Measurements from ENCODE around the gene GLO1. TPM values are rescaled to one million over a fixed set of nuclear protein-coding genes. Genes with fewer than 3 reads are reported as not detected.

The GLO1 gene
- polyA plus RNA-seq: 100 to 1,000 TPM in 2 of 4 donors, 10 to 100 TPM in 2; 71.8 to 313 (median 133) TPM
- long read RNA-seq, donor 1, transcript GLO1-201 (6 exons, 2,012 nt): major isoform, 59 of 70 reads
- long read RNA-seq, donor 1, partial matches to known transcripts: 11 of 70 reads
- long read RNA-seq, donor 1, other reads (novel, unspliced or antisense): 0 of 70 reads
- long read RNA-seq, donor 2, transcript GLO1-201 (6 exons, 2,012 nt): major isoform, 12 of 12 reads
- long read RNA-seq, donor 2, partial matches to known transcripts: 0 of 12 reads
- long read RNA-seq, donor 2, other reads (novel, unspliced or antisense): 0 of 12 reads
- long read RNA-seq, donor 3, transcript GLO1-201 (6 exons, 2,012 nt): major isoform, 23 of 23 reads
- long read RNA-seq, donor 3, partial matches to known transcripts: 0 of 23 reads
- long read RNA-seq, donor 3, other reads (novel, unspliced or antisense): 0 of 23 reads
- long read RNA-seq, donor 4: 0 reads
- long read RNA-seq, donor 5, transcript GLO1-201 (6 exons, 2,012 nt): major isoform, 6 of 6 reads
- long read RNA-seq, donor 5, partial matches to known transcripts: 0 of 6 reads
- long read RNA-seq, donor 5, other reads (novel, unspliced or antisense): 0 of 6 reads
- long read RNA-seq, donor 6, transcript GLO1-201 (6 exons, 2,012 nt): major isoform, 10 of 11 reads
- long read RNA-seq, donor 6, partial matches to known transcripts: 0 of 11 reads
- long read RNA-seq, donor 6, other reads (novel, unspliced or antisense): 0 of 11 reads
- long read RNA-seq, donor 7, transcript GLO1-201 (6 exons, 2,012 nt): major isoform, 66 of 81 reads
- long read RNA-seq, donor 7, partial matches to known transcripts: 14 of 81 reads
- long read RNA-seq, donor 7, other reads (novel, unspliced or antisense): 0 of 81 reads
- long read RNA-seq, donor 8, partial matches to known transcripts: 0 of 3 reads
- long read RNA-seq, donor 8, other reads (novel, unspliced or antisense): 0 of 3 reads
- long read RNA-seq, donor 9, partial matches to known transcripts: 0 of 4 reads
- long read RNA-seq, donor 9, other reads (novel, unspliced or antisense): 0 of 4 reads
- long read RNA-seq, donor 10, transcript GLO1-201 (6 exons, 2,012 nt): major isoform, 30 of 31 reads
- long read RNA-seq, donor 10, partial matches to known transcripts: 0 of 31 reads
- long read RNA-seq, donor 10, other reads (novel, unspliced or antisense): 0 of 31 reads

DNA sequence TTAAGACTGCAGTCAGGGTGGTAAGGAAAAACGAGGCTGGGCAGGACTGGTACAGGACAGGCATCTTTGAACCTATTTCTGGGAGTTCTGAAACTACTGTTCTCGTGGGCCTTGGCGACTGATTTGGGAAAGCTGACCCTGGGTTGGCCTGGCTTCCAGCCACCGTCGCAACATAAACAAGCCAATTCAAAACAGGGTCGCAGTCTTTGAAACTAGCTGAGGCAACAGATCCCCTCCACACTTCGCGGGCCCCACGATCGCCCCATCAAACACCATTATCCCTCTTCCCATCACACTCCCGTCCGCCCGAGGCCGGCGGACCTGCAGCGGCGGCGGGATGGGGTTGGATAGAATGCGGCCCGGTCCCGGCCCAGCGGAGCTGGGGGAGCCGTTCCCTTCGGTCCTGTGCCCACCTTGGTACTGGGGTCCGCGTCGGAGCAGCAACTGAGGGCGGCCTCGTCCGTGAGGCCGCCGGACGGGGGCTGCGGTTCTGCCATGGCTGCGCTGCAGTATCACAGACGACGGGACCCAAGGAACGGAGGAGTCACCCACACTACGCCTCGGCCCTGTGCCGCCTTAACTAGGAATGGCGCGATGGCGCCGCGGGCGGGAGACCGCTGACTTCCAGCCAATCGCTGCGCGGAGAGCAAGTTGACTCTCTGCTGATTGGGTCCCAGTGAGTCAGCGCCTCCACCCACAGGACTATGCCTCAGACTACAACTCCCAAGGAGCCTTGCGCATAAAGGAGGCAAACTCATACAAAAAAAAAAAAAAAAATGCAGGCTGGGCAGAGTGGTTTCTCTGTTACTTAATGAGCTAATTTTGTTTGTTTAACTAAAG, at the start of gene GLO1:
Gene GLO1, minus strand, starts transcription at position 588 of the 840 bp plus-strand sequence. Its CDS starts 91 bp downstream, at position 497.
- H3K4me1 ChIP-seq (ENCODE audit: control insufficient read depth in 3 of 3, insufficient read depth in 2 of 3, low read depth in 1 of 3, low read length in 2 of 3): no peaks in the 10 kb centered on the region
- no peak for FAIRE-seq
- H3K4me3 ChIP-seq (ENCODE audit: low read depth in 1 of 3, low read length in 3 of 3): peak within 1 kb of the TSS; percentile 58 to 73 (median 71)
- no peaks in the 10 kb centered on the region for H3K27me3 ChIP-seq (ENCODE audit: control insufficient read depth in 3 of 3, insufficient read depth in 3 of 3, low read length in 3 of 3)
- peak; percentile 98 to 99 for DNase-seq
- peaks cover 0 to 2% (median 0%) of the 10 kb centered on the region in 3 donors for H3K36me3 ChIP-seq (ENCODE audit: control insufficient read depth in 3 of 3, insufficient read depth in 2 of 3, low read depth in 1 of 3, low read length in 3 of 3)
- WGBS, 3 donors: 0 to 1% (median 0%) methylated on average over 53 of the region's 53 CpGs
- H3K27ac ChIP-seq (ENCODE audit: low read depth in 1 of 3, low read length in 2 of 3): peak within 1 kb of the TSS; percentile 76 to 93 (median 93)
- peaks cover 0 to 18% of the 10 kb centered on the region in 2 donors for H3K9me3 ChIP-seq (ENCODE audit: control insufficient read depth in 2 of 2, insufficient read depth in 1 of 2, low read depth in 1 of 2, low read length in 1 of 2)

DNA sequence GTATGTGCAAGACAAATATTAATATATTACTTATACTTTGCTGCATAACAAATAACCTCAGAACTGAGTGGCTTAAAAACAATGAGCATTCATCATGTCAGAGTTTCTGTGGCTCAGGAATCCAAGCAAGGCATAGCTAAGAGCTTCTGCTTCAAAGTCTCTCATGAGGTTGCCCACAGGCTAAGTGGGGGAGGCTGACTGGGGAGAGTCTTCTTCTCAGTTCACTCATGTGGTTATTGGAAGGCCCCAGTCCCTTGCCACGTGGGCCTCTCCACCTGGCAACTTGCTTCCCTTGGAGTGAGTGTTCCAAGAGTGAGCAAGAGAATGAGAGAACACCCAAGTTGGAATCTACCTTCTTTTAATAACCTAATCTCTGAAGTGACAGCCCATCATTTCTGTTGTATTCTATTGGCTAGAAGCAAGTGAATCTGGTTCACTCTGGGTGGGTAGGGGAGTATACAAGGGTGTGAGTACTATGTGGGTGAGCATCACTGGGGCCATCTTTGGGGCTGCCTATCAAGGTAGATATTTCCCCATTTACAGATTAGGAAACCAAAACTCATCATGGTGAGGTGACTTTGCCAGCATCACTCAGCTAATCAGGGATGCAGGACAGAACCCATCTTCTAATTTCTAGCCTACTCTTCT, 48.1 kb upstream of the GLO1 start:
- H3K27ac ChIP-seq (ENCODE audit: low read depth in 1 of 3, low read length in 2 of 3): no peak overlapping the region
- no peak for FAIRE-seq
- H3K4me3 ChIP-seq (ENCODE audit: low read depth in 1 of 3, low read length in 3 of 3): no peak overlapping the region
- H3K27me3 ChIP-seq (ENCODE audit: control insufficient read depth in 3 of 3, insufficient read depth in 3 of 3, low read length in 3 of 3): no peaks in the 10 kb centered on the region
- H3K36me3 ChIP-seq (ENCODE audit: control insufficient read depth in 3 of 3, insufficient read depth in 2 of 3, low read depth in 1 of 3, low read length in 3 of 3): no peaks in the 10 kb centered on the region
- 51 to 77% (median 63%) methylated on average over 1 of the region's 1 CpG for WGBS, 3 donors
- no peaks in the 10 kb centered on the region for H3K9me3 ChIP-seq (ENCODE audit: control insufficient read depth in 2 of 2, insufficient read depth in 1 of 2, low read depth in 1 of 2, low read length in 1 of 2)
- H3K4me1 ChIP-seq (ENCODE audit: control insufficient read depth in 3 of 3, insufficient read depth in 2 of 3, low read depth in 1 of 3, low read length in 2 of 3): no peaks in the 10 kb centered on the region
- no peak for DNase-seq

DNA sequence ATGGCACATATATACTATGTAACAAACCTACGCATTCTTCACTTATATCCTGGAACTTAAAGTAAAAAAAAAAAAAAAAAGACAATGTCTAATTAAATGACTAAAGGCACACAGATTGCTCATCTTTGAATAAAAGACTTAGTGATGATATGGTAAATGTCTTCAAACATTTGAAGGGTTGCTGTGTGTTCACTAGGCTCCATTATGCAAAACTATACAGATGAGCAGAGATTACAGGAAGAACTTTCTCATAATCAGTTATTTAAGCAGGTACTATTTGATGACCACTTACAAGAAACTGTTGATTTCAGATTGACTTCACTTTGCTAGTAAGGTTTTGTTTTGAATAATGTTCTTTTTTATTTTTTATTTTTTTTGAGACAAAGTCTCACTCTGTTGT, 46.5 kb upstream of the GLO1 start:
- H3K4me3 ChIP-seq (ENCODE audit: low read depth in 1 of 3, low read length in 3 of 3): no peak overlapping the region
- H3K27ac ChIP-seq (ENCODE audit: low read depth in 1 of 3, low read length in 2 of 3): no peak overlapping the region
- no peak for DNase-seq
- no peaks in the 10 kb centered on the region for H3K36me3 ChIP-seq (ENCODE audit: control insufficient read depth in 3 of 3, insufficient read depth in 2 of 3, low read depth in 1 of 3, low read length in 3 of 3)
- H3K9me3 ChIP-seq (ENCODE audit: control insufficient read depth in 2 of 2, insufficient read depth in 1 of 2, low read depth in 1 of 2, low read length in 1 of 2): no peaks in the 10 kb centered on the region
- no peaks in the 10 kb centered on the region for H3K27me3 ChIP-seq (ENCODE audit: control insufficient read depth in 3 of 3, insufficient read depth in 3 of 3, low read length in 3 of 3)
- no peak for FAIRE-seq
- WGBS, 3 donors: 91 to 100% (median 93%) methylated on average over 1 of the region's 1 CpG
- no peaks in the 10 kb centered on the region for H3K4me1 ChIP-seq (ENCODE audit: control insufficient read depth in 3 of 3, insufficient read depth in 2 of 3, low read depth in 1 of 3, low read length in 2 of 3)

DNA sequence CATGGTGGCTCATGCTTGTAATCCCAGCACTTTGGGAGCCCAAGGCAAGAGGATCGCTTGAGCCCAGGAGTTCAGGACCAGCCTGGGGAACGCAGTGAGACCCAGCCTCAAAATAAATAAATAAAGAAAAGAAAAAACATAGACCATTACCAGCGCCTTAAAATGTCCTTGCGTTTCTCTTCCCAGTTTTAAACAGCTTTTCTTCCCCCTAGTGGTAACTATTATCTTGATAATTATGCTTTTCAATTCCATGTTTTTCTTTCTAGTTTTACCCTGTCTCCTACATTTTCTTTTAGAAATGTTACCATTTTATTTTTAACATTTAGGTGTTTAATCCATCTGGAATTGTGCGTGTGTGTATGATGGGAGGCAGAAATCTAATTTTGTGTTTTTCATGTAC, 36.6 kb upstream of the GLO1 start:
- Histone ChIP-seq H3K9me3 (ENCODE audit: control insufficient read depth in 2 of 2, insufficient read depth in 1 of 2, low read depth in 1 of 2, low read length in 1 of 2) (no peaks in the 10 kb centered on the region), H3K27ac (ENCODE audit: low read depth in 1 of 3, low read length in 2 of 3) (no peak overlapping the region), H3K4me1 (ENCODE audit: control insufficient read depth in 3 of 3, insufficient read depth in 2 of 3, low read depth in 1 of 3, low read length in 2 of 3) (no peaks in the 10 kb centered on the region), H3K36me3 (ENCODE audit: control insufficient read depth in 3 of 3, insufficient read depth in 2 of 3, low read depth in 1 of 3, low read length in 3 of 3) (no peaks in the 10 kb centered on the region), H3K4me3 (ENCODE audit: low read depth in 1 of 3, low read length in 3 of 3) (no peak overlapping the region), H3K27me3 (ENCODE audit: control insufficient read depth in 3 of 3, insufficient read depth in 3 of 3, low read length in 3 of 3) (peaks cover 0 to 3% (median 0%) of the 10 kb centered on the region in 3 donors)
- WGBS, 3 donors: 48 to 49% (median 48%) methylated on average over 5 of the region's 5 CpGs
- FAIRE-seq (no peak), DNase-seq (no peak)

DNA sequence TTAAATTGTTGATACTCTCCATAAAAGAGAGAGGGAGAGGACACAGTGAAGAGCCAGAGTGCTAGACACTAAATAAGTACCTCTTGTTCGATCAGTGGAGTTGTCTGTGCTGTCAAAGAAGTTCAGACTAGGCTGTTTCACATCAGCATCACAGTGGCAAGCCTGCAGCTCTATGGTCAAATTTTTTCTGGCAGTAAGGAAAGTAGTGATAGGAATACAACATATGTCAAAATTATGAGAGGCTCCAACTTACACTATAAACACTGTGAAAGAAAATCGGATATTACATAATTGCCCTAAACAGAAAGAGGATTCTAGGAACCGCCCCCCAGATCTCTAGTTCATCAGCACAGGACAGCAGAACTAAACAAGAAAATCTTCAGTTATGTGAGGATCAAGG, 35.3 kb upstream of the GLO1 start:
- Histone ChIP-seq H3K4me1 (ENCODE audit: control insufficient read depth in 3 of 3, insufficient read depth in 2 of 3, low read depth in 1 of 3, low read length in 2 of 3) (no peaks in the 10 kb centered on the region), H3K36me3 (ENCODE audit: control insufficient read depth in 3 of 3, insufficient read depth in 2 of 3, low read depth in 1 of 3, low read length in 3 of 3) (no peaks in the 10 kb centered on the region), H3K4me3 (ENCODE audit: low read depth in 1 of 3, low read length in 3 of 3) (no peak overlapping the region), H3K27ac (ENCODE audit: low read depth in 1 of 3, low read length in 2 of 3) (no peak overlapping the region), H3K27me3 (ENCODE audit: control insufficient read depth in 3 of 3, insufficient read depth in 3 of 3, low read length in 3 of 3) (peaks cover 0 to 3% (median 0%) of the 10 kb centered on the region in 3 donors), H3K9me3 (ENCODE audit: control insufficient read depth in 2 of 2, insufficient read depth in 1 of 2, low read depth in 1 of 2, low read length in 1 of 2) (no peaks in the 10 kb centered on the region)
- WGBS, 3 donors: 70 to 77% (median 71%) methylated on average over 3 of the region's 3 CpGs
- no peak for DNase-seq
- FAIRE-seq: no peak

DNA sequence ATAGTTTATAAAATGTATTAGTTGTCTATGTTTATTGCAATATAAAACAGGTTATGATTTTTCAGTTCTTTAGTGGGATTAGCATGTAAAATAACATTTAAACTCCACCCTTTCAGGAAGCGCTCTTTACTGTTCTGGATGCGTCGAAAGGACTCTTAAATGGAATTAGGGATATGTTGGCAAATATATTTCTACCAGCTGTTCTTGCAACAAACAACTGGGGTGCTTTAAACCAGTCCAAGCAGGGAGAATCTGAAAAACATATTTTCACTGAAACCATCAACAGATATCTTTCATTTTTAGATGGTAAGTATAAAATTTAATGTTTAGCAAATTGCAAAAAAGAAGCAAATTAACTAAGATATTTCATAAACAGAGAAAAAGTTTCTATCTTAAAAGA, 34.0 kb upstream of the GLO1 start:
- H3K36me3 ChIP-seq (ENCODE audit: control insufficient read depth in 3 of 3, insufficient read depth in 2 of 3, low read depth in 1 of 3, low read length in 3 of 3): no peaks in the 10 kb centered on the region
- no peaks in the 10 kb centered on the region for H3K9me3 ChIP-seq (ENCODE audit: control insufficient read depth in 2 of 2, insufficient read depth in 1 of 2, low read depth in 1 of 2, low read length in 1 of 2)
- FAIRE-seq: no peak
- peaks cover 0 to 3% (median 0%) of the 10 kb centered on the region in 3 donors for H3K27me3 ChIP-seq (ENCODE audit: control insufficient read depth in 3 of 3, insufficient read depth in 3 of 3, low read length in 3 of 3)
- 68 to 96% (median 80%) methylated on average over 3 of the region's 3 CpGs for WGBS, 3 donors
- H3K4me1 ChIP-seq (ENCODE audit: control insufficient read depth in 3 of 3, insufficient read depth in 2 of 3, low read depth in 1 of 3, low read length in 2 of 3): no peaks in the 10 kb centered on the region
- H3K27ac ChIP-seq (ENCODE audit: low read depth in 1 of 3, low read length in 2 of 3): no peak overlapping the region
- DNase-seq: no peak
- H3K4me3 ChIP-seq (ENCODE audit: low read depth in 1 of 3, low read length in 3 of 3): no peak overlapping the region

DNA sequence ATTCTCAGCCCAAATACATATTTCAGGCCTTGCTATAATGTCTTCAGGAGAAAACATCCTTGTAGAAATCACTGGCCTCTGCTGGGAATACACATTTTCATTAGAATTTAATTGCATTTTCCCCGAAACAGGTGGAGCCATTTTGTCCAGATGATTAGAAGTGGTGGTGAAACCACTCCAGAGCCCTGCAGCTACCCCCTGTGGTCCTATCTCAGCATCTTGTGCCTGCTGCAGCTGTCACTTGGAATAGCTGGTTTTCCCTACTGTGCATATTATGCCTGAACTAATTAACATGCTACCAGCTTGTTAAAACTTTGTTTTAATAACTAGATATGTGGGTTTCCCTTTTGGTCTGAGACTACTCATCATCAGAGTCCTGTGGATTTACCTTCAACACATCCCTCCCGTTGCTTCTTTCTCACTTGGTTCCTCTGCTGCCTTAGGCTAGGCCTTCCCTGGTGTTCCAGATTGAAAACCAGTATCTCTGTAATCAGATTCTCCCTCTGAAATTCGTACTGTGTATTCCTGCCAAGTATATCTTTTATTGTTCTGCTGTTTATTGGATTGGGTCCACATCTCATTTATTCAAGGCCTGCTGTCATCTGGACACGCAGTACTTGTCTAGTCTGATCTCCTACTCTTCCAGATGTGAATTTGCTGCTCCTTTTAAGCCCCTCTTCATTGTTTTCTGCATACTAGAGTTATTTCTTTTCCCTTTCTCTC, 27.4 kb upstream of the GLO1 start:
- H3K27me3 ChIP-seq (ENCODE audit: control insufficient read depth in 3 of 3, insufficient read depth in 3 of 3, low read length in 3 of 3): no peaks in the 10 kb centered on the region
- H3K27ac ChIP-seq (ENCODE audit: low read depth in 1 of 3, low read length in 2 of 3): no peak overlapping the region
- H3K4me1 ChIP-seq (ENCODE audit: control insufficient read depth in 3 of 3, insufficient read depth in 2 of 3, low read depth in 1 of 3, low read length in 2 of 3): no peaks in the 10 kb centered on the region
- H3K36me3 ChIP-seq (ENCODE audit: control insufficient read depth in 3 of 3, insufficient read depth in 2 of 3, low read depth in 1 of 3, low read length in 3 of 3): no peaks in the 10 kb centered on the region
- H3K9me3 ChIP-seq (ENCODE audit: control insufficient read depth in 2 of 2, insufficient read depth in 1 of 2, low read depth in 1 of 2, low read length in 1 of 2): no peaks in the 10 kb centered on the region
- FAIRE-seq (no peak), DNase-seq (no peak)
- no peak overlapping the region for H3K4me3 ChIP-seq (ENCODE audit: low read depth in 1 of 3, low read length in 3 of 3)
- 37 to 46% (median 40%) methylated on average over 4 of the region's 4 CpGs for WGBS, 3 donors
